ENCODE data around the gene HNRNPF.
"Not testable (repeated sequence)": the region's sequence is repeated elsewhere in the genome, so short reads cannot be mapped to it uniquely, and the experiment has no call there.

DNA sequence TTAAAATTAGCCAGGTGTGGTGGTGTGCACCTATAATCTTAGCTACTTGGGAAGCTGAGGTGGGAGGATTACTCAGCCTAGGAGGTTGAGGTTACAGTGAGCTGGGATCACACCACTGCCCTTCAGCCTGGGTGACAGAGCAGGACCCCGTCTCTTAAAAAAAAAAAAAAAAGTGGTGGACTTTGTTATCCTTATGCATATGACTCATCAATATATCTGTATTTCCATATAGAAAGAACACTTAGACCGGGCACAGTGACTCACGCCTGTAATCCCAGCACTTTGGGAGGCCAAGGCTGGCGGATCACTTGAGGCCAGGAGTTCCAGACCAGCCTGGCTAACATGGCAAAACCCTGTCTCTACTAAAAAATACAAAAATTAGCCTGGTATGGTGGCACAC, 13.0 kb upstream of the HNRNPF start:
- TF ChIP-seq, protein P1, sequence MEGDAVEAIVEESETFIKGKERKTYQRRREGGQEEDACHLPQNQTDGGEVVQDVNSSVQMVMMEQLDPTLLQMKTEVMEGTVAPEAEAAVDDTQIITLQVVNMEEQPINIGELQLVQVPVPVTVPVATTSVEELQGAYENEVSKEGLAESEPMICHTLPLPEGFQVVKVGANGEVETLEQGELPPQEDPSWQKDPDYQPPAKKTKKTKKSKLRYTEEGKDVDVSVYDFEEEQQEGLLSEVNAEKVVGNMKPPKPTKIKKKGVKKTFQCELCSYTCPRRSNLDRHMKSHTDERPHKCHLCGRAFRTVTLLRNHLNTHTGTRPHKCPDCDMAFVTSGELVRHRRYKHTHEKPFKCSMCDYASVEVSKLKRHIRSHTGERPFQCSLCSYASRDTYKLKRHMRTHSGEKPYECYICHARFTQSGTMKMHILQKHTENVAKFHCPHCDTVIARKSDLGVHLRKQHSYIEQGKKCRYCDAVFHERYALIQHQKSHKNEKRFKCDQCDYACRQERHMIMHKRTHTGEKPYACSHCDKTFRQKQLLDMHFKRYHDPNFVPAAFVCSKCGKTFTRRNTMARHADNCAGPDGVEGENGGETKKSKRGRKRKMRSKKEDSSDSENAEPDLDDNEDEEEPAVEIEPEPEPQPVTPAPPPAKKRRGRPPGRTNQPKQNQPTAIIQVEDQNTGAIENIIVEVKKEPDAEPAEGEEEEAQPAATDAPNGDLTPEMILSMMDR (IDR thresholded peaks at IDR 0.05): not testable (repeated sequence)
- TF ChIP-seq POLR2AphosphoS5, POLR2A (IDR thresholded peaks at IDR 0.05): not testable (repeated sequence)
